NOMO-1 treated with DMSO at 0.1 percent for 48 hours (cell line): Measurements from ENCODE around the gene CDK11A.
A peak's percentile ranks its signal among the peaks of the same experiment; 100 is the strongest.
"Not testable (repeated sequence)": the region's sequence is repeated elsewhere in the genome, so short reads cannot be mapped to it uniquely, and the experiment has no call there.

Experiments used
- DNase-seq: peaks from one replicate; lab custom pipeline; 2025; ENCODE audit not compliant: unreplicated experiment; lab: John Stamatoyannopoulos, UW

The CDK11A gene

GRCh38 chr1:1754051-1754815 lies 30.1 kb upstream of the CDK11A start:
- no peak for DNase-seq

GRCh38 chr1:1753607-1754005 lies 29.4 kb upstream of the CDK11A start:
- DNase-seq: no peak

GRCh38 chr1:1752636-1753606 lies 28.8 kb upstream of the CDK11A start:
- DNase-seq: no peak

DNA sequence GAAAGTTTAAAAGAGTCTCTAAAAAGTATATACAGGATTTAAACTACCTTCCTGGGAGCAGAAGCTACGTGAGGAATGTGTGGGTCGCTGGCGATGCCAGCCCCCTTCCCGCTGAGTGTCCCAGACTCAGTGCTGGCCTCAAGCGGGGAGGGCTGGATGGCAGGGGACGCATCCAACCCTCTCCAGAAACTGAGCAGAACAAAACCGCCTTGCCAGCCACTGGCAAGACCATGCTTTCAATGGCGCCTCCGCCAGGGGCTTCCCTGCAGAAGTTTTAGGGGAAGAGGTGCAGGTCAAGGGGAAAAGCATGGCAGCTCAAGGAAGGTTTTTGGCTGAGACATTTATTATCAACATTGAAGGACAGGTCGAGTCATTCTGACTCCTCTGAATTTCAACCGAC lies 28.0 kb upstream of the CDK11A start:
- DNase-seq: no peak

DNA sequence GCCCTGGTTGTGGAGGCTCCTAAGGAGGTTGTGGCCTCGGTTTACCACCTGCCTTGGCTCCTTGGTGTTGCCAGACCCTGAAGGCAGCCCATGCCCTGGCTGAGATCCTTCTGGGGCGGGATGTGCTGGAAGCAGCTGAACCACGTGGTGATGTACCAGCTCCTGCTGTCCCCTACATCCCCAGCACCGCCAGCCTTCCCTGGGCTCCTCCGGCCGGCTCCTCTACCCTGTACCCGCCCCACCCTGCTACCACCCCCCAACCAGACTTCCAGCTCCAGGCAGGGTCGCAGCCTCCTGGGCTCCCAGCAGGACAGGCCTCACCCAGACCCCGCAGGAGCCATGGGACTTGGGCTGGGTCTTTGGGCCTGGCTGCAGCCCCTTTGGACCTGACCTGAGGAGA lies 25.8 kb upstream of the CDK11A start:
- DNase-seq: not testable (repeated sequence)

DNA sequence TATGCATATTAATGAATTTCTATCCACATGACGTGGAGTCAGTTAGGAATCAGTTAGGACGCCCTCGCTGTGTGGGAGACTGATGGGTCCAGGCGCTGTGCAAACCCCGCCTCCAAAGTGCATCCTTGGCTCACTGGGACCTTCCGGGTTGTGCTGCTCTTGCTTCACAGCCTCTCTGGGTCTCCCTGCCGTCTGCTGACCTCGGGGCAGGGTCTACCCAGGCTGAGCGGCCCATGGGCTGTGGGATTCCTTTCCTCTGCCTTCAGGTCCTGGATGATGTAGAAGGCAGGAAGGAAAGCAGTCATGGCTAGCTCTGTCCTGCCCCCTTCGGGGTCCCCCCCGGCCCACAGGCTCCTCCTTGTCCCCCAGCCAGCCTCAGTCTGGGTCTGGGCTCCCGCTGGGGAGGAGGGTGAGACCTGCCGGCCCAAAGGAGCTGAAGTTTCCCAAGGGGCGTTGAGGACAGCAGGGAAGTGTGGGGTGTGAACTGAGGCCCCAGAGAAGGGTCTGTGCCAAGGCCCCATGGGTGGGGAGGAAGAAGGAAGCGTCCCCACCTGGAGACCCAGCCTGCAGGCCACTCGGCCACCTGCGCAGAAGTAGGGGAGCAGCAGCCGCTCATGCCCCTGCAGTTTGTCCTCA lies 24.6 kb upstream of the CDK11A start:
- DNase-seq: no peak

GRCh38 chr1:1746566-1746909 lies 22.4 kb upstream of the CDK11A start:
- DNase-seq: not testable (repeated sequence)

DNA sequence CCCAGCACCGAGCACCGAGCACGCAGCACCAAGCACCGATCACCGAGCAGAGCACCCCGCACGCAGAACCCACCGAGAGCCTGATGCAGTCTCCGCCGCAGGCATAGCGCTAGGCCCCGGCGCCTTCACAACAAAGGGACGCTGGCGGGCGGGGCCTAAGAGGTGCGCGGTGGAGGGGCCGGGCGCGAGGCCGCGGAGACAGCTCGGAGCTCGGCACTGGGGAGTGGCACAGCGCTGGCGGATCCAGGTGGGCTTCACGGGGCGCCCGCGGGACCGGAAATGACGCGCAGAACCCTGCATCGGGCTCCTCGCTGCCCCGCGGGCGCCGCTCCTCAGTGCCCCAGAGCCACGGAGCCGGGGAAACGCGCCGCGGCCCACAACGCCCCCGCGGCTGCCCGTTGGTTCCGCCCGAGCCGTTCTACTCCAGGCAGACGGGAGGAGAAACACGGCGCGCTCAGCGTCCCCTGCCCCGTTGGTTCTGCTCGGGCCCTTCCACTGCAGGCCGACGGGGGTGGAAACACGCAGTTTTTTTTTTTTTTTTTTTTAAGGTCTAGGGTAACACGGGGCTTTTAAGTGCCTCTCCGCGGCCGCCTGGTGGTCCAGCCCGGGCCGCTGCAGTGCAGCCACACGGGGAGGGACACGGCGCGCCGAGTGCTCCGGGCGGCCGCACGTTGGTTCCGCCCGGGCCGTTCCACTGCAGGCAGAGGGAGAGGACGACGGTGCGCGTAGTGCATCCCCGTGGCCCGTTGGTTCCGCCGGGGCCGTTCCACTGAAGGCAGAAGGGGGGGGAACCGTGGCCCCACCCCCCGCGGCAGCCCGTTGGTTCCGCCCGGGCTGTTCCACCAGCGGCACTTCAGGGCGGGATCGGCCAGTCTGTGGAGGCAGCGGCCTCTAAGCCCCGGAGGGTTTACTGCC lies 21.8 kb upstream of the CDK11A start:
- DNase-seq: peak; percentile 61

DNA sequence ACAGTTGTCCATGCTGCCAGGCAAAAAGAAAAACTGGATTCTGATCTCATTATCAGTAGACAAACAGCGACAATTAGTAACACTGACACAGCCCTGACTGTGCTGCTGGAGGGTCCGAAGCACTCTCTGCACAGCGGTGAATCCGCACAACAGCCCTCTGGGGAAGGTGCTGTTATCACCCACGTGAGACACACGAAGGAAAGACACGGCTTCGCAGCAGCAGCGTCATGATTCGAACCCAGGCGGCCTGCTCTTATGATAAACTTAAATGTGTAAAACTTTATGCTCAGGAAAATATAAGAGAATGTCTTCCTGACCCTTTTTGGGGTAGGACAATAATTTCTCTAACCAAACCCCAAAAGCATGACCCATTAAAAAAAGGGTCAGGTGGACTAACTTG lies 18.4 kb upstream of the CDK11A start:
- not testable (repeated sequence) for DNase-seq

DNA sequence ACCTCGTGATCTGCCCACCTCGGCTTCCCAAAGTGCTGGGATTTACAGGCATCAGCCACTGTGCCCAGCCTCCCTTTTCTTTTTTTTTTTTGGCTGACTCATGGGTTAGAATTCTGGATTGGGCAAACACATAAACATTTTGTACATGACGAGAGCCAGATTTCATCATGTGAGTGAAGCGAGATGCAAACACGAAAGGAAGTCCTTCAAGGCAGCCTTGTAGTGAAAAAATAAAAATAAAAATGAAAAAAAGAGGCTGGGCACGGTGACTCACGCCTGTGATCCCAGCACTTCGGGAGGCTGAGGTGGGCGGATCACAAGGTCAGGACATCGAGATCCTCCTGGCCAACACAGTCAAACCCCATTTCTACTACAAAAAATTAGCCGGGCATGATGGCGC lies 16.9 kb upstream of the CDK11A start:
- DNase-seq: not testable (repeated sequence)

- DNase-seq: not testable (repeated sequence)
Observed at GRCh38 chr1:1738799-1739337, 14.7 kb upstream of the CDK11A start.

GRCh38 chr1:1737675-1738590 lies 13.8 kb upstream of the CDK11A start:
- DNase-seq: not testable (repeated sequence)

GRCh38 chr1:1732381-1732780 lies 8.2 kb upstream of the CDK11A start:
- DNase-seq: no peak

DNA sequence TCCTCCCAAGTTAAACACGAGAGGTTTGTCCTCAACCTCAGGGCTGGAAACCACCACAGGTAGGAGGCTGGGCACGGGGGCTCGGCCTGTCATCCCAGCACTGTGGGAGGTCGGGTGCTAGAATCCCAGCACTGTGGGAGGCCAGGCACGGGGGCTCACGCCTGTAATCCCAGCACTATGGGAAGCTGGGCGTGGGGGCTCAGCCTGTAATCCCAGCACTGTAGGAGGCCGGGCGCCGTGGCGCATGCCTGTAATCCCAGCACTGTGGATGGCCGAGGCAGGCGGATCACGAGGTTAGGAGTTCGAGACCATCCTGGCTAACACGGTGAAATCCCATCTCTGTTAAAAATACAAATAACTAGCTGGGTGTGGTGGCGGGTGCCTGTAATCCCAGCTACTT lies 6.7 kb upstream of the CDK11A start:
- no peak for DNase-seq

- DNase-seq: not testable (repeated sequence)
Observed at GRCh38 chr1:1730230-1730629, 6.1 kb upstream of the CDK11A start.

GRCh38 chr1:1729116-1729816 lies 5.1 kb upstream of the CDK11A start:
- not testable (repeated sequence) for DNase-seq

DNA sequence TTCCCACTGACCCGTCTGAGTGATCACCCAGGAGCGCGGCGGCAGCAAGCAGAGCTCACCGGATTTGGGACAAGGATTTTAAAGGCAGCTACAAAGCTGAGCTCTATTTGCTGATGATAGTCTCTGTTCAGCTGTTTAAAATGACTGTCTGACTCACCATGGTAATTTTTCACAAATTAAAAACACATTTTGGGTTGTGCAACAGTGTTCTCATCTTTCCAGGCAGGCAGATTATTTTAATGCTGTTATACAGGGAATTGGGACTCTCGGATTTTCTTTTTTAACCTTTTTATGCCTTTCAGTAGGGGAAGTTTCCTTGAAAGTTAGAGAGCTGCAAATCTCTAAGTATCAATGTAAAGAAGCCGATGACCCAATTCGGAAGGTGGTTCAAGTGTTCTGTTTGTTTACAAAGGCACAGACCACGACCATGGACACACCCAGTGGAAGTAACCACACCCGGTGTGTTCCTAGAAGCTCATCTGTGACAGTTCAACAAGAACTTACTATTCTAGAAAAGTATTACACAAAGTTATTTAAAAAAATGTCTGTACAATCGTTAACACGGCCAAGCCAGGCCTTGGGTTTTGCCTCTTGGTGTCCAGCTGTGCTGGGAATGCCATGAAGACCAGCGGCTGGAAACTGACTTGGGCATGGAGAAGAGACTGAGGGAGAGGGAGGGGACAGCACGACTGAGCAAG lies 4.3 kb upstream of the CDK11A start:
- DNase-seq: peak; percentile 49

DNA sequence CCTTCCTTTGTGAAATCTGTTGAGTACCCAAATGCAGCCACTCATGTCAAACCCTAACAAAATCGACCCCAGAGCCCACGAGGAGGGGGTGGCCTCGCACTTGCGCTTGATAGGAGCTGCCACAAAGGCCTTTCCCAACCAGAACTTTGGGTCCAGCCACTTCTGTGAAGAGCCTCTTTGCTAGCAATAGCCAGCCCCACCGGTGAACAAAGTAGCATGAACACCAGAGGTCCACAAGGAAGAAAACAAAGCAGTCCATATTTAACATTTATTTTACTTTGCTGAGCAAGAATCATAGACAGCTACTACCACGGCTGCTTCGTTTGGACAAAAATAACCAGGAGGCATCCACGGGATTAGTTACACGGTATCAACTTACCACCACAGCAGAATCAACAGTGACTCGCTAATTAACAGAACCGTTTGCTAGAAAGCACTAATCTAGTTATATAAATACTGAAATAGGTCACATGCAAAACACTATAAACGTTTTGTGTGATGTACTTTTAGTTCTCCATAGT lies 3.0 kb upstream of the CDK11A start:
- not testable (repeated sequence) for DNase-seq
